Measurements from ENCODE around the gene TRAM2. TPM values are rescaled to one million over a fixed set of nuclear protein-coding genes. Genes with fewer than 3 reads are reported as not detected.

Gene TRAM2
- polyA plus RNA-seq, 4 donors, result 34.7 to 48.5 (median 46.5) TPM

DNA sequence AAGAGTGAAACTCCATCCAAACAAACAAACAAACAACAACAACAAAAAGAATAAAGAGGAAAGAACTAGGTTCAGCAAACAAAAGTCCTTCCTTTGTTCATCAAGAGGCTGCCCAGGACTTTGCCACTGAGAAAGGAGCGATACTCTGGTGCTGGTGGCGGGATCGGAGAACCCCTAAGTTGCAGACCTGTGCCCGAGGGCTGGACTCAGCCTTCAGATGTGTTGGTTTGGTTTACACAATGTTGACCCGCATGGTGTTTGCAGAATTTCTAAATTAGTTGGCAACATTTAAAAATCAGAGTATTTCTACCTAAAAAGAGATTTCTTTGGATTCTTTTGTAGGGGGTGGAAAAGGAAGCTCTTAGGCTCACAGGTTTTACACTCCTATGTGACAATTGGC lies 42.5 kb downstream of the TRAM2 start:
- DNase-seq (ENCODE audit: low read depth in 4 of 4, low spot score in 3 of 4), result no peak

GRCh38 chr6:52533491-52533890 lies 43.4 kb downstream of the TRAM2 start:
- no peak for DNase-seq (ENCODE audit: low read depth in 4 of 4, low spot score in 3 of 4)

DNA sequence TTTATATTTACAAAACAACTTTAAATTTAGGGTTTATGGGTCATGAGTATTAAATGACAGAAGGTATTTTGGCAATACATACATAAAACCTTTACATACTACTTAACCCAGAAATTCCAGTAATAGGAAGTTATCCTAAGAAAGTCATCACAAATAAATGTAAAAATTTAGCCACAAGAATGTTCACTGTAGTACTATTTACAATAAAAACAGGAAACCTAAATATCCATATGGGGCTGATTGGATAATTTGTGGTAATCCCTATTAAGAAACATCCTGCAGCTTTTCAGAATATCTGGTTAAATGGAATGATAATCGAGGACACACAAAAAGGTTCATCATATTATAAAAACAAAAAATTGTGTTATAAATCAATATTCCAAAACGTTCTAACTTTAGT lies 44.4 kb downstream of the TRAM2 start:
- DNase-seq (ENCODE audit: low read depth in 4 of 4, low spot score in 3 of 4), result no peak

DNA sequence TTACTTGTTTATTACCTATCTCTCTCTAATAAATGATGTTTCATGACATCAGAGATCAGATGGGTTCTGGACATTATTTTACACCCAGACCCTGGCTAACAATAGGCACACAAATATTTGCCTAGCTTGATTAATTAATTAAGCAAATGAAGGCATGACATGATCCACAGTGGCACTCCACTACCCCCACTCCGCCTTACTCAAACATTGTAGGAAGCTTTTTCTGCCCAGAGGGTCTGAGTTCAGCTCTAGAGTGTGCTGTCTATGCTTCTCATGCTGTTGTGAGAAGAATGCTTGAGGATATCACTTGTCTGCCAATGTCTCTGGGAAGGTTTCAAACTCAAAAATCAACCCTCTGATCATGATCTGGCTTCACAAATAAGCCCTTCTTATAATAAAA lies 45.0 kb downstream of the TRAM2 start:
- no peak for DNase-seq (ENCODE audit: low read depth in 4 of 4, low spot score in 3 of 4)

GRCh38 chr6:52531396-52531795 lies 45.5 kb downstream of the TRAM2 start:
- no peak for DNase-seq (ENCODE audit: low read depth in 4 of 4, low spot score in 3 of 4)

- no peak for DNase-seq (ENCODE audit: low read depth in 4 of 4, low spot score in 3 of 4)
Observed at GRCh38 chr6:52530351-52530750, 46.5 kb downstream of the TRAM2 start.

GRCh38 chr6:52529311-52529710 lies 47.5 kb downstream of the TRAM2 start:
- no peak for DNase-seq (ENCODE audit: low read depth in 4 of 4, low spot score in 3 of 4)

DNA sequence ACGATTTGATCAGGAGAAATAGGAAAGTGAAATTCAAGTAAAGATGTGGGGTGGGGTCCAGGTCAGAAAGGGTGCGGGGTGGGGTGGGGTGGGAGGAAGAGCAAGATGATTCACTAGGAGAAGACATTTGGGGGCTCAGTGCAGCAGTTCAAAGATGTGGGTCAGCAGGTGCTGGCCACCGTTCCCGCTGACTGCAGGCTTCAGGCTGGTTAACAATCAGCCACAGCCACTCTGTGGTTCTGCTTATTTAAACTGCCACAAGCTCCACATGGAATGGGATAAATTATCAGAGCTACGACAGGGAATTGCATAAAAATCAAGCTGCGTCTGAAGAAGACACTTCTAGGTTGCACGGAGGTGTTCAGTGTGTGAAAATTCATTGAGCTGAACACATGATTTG lies 49.4 kb downstream of the TRAM2 start:
- no peak for DNase-seq (ENCODE audit: low read depth in 4 of 4, low spot score in 3 of 4)

DNA sequence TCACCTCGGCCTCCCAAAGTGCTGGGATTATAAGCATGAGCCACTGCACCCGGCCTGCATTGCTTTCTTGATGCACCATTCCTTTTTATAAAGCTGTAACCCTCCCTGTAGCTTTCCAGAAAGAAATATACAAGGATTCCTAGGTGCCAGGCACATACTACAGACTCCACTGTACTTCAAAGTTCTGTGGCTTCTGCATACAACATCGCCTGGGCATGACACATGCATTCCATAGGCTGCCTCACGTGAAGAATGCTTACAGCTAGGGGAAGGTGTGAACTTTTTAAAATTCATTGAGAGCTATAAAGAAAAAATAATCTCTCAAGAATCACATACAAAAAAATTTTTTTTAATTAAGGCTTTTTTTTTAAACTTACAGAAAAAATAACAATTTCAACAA lies 50.2 kb downstream of the TRAM2 start:
- DNase-seq (ENCODE audit: low read depth in 4 of 4, low spot score in 3 of 4), result no peak

DNA sequence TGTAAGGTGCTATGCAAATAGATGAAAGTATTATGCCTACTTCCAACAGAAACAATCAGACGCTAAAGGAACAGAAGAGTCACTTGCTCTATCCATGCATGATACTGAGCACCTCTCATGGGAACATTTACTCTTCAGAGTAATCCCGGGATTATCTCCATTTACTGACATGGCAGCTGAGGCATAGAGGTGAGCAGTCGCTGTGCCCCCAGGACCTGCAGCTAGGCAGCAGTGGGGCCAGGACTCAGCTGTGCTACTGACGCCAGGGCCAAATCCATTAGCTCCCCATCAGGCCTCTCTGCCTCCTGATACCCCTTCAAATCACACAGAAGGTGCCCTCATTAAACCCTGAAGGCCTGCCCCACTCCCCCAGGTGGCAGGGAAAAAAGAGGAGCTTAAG lies 51.9 kb downstream of the TRAM2 start:
- DNase-seq (ENCODE audit: low read depth in 4 of 4, low spot score in 3 of 4), result no peak

DNA sequence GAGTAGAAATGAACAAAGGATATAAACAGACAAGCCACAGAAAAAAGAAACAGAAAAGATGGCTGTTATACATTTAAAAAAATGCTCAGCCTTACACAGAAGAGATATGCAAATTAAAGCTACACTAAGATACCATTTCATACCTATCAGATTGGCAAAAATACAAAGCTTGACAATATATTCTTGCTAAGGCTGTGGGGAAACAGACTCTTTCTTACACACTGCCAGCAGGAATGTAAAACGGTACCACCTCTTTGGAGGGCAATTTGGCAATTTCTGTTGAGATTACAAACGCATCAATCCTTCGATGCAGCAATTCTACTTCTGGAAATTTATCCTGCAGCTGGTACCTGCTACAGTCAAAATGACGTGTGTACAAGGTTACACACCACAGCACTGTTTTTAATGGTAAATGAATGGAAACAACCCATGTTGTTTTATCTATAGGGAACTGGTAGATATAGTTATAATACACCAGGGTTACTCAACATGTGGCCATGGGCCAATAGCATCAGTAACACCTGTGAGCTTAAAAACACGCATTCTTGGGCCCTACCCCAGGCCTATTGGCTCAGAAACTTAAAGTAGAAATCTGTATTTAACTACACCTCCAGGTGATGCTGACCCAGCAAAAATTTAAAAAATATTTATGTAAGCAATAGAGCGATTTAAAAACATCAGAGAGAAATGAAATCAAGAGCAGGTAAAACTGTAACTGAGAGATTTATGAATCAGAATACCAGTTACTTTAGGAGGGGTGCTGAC lies 53.3 kb downstream of the TRAM2 start:
- no peak for DNase-seq (ENCODE audit: low read depth in 4 of 4, low spot score in 3 of 4)

DNA sequence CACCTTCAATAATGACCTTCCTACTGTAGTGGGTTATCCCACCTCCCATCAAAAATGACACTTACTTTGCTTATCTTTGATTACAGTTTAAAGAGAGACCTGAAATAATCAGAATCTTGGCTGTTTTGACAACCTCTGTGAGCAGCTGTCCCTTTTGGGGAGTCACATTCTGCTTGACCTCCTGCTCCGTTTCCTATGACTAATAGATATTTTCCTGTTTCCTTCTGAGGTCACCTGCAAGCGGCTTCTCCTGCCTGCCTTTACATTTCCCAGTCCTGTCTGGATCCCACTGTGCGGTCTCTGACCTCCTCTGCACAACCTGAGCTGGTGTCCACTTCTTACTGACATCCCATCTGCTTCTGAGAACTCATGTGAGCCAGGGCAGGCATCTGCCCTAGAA lies 54.2 kb downstream of the TRAM2 start:
- DNase-seq (ENCODE audit: low read depth in 4 of 4, low spot score in 3 of 4), result no peak

- no peak for DNase-seq (ENCODE audit: low read depth in 4 of 4, low spot score in 3 of 4)
Observed at GRCh38 chr6:52522151-52522626, 54.7 kb downstream of the TRAM2 start.

GRCh38 chr6:52519618-52520017 lies 57.2 kb downstream of the TRAM2 start:
- no peak for DNase-seq (ENCODE audit: low read depth in 4 of 4, low spot score in 3 of 4)

- no peak for DNase-seq (ENCODE audit: low read depth in 4 of 4, low spot score in 3 of 4)
Observed at GRCh38 chr6:52518279-52518945, 58.4 kb downstream of the TRAM2 start.

- no peak for DNase-seq (ENCODE audit: low read depth in 4 of 4, low spot score in 3 of 4)
Observed at GRCh38 chr6:52517502-52518278, 59.2 kb downstream of the TRAM2 start.

DNA sequence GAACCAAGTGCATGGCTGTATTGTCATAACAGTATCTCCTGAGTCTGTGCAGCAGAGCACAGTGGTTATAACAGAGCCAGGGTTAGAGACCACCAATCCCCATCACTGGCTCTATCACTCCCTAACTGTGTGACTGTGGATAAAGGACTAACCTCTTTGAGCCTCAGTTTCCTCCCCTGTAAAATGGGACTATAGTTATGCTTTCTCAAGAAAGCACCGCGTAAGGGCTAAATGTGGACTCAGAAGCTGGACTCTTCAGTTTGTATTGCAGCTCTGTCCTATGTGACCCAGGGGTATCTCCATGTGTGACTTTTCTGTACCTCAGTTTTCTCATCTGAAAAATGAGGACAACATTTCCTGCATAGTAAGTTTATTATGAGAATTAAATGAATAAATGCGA lies 59.9 kb downstream of the TRAM2 start:
- DNase-seq (ENCODE audit: low read depth in 4 of 4, low spot score in 3 of 4), result no peak

GRCh38 chr6:52516269-52516668 lies 60.6 kb downstream of the TRAM2 start:
- no peak for DNase-seq (ENCODE audit: low read depth in 4 of 4, low spot score in 3 of 4)

DNA sequence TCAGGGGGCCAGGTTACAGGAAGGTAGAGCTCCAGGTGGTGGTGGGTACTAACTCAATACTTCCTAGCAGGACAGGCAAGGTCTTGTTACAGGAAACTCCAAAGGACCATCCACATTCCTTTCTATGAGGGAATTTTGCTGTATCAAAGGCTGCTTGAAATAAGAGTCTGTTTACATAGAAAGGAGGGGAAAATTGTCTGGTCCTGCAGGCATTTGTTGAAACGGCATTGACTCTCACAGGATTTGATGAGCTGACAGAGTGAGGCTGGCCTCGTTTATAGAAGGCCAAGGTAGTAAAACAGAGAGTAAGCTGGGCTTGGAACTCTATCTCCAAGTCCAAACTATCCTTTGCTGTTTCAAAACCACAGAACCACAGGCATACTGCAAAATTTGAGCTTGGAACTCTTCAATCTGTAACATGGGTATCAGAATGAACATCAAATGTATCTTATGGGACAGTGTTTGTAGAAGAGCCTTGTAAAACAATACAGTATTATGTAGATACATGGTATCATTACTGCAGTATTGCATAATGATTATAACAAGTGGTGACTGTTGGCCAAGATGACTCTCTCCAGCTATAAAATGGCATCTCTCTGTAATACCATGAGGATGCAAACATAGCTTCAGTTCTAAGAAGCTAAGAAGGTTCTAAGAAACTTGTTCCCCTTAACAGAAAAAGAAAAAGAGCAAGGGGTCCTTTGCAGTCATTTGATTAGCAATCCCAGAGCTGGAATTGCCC lies 61.5 kb downstream of the TRAM2 start:
- DNase-seq (ENCODE audit: low read depth in 4 of 4, low spot score in 3 of 4), result no peak

GRCh38 chr6:52514514-52514913 lies 62.3 kb downstream of the TRAM2 start:
- DNase-seq (ENCODE audit: low read depth in 4 of 4, low spot score in 3 of 4), result no peak

DNA sequence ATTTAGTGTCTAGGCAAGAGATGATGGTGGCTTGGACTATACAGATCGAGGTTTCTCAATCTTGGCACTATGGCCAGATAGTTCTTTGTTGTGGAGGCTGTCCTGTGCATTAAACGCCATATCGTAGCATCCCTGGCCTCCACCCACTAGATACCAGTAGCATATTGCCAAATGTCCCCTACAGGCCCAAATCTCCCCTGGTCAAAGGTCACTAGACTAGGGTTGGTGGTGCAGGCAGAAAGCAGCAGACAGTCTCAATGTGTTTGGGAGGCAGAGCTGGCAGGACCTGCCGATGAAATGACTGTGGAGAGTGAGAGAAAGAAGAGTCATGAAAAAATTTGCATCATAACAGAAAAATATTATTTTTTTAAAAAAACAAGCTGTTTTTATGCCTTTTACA lies 63.0 kb downstream of the TRAM2 start:
- no peak for DNase-seq (ENCODE audit: low read depth in 4 of 4, low spot score in 3 of 4)

Measured in left renal pelvis (tissue), 4 donors.